Measurements from ENCODE around the gene YPEL1. TPM values are rescaled to one million over a fixed set of nuclear protein-coding genes. Genes with fewer than 3 reads are reported as not detected.

YPEL1 gene
- total and polyA plus RNA-seq, 2 of the 13 experiments (the other 11 are each of a cell fraction or from before 2014, with no cell fraction given): 0.33 to 2.5 TPM

GRCh38 chr22:21700822-21701221 lies 34.8 kb downstream of the YPEL1 start:
- Histone ChIP-seq H3K9ac (ENCODE audit: insufficient read depth, low read depth, low read length) (no peak overlapping the region), H3K4me1 (ENCODE audit: insufficient read depth, low read length) (peaks cover 30% of the 10 kb centered on the region), H3K4me2 (ENCODE audit: low read depth, low read length) (peak overlapping the region; percentile 46), H3K4me3 (replicated peaks in 1 of 3; ENCODE audit: insufficient read depth in 1 of 3, low read depth in 2 of 3, low read length in 3 of 3) (peak overlapping the region in 1 of 3 experiments; percentile 23; a peak in 1 of 6 replicates), H3K79me2 (ENCODE audit: insufficient read depth, low read length) (no peaks in the 10 kb centered on the region), H3K9me3 (ENCODE audit: low read length) (no peaks in the 10 kb centered on the region), H3K27ac (ENCODE audit: extremely low read length, insufficient read depth, low read length) (peak overlapping the region; percentile 37), H3K36me3 (replicated peaks in 1 of 2; ENCODE audit: control insufficient read depth in 1 of 2, insufficient read depth in 2 of 2, low read length in 2 of 2) (peaks cover 8 to 20% of the 10 kb centered on the region in 2 experiments; a peak in 4 of 5 replicates), H2AFZ (ENCODE audit: low read length) (no peak overlapping the region), H4K20me1 (ENCODE audit: insufficient read depth, low read length) (no peaks in the 10 kb centered on the region), H3K27me3 (ENCODE audit: control insufficient read depth in 1 of 2, insufficient read depth in 2 of 2, low read length in 2 of 2) (peaks cover 0 to 4% of the 10 kb centered on the region in 2 experiments; a peak in 1 of 5 replicates)
- CTCF ChIA-PET (ENCODE audit: low intra/inter-chr PET ratio, low total read pairs): no interaction called here
- intact Hi-C loops (cut with micrococcal nuclease; ENCODE audit: unreplicated experiment): no loop called here
- POLR2A ChIA-PET: interaction anchor here (1.0 to 2.1 kb wide), 5 partner anchors 14 to 43 kb away, joined by 3 to 8 read pairs (median 5); partner anchors contain the start of gene PPIL2
- in situ Hi-C loops (cut with HindIII; ENCODE audit: extremely low pct_ligation_motif_present, low pct_unique_long_range_greater_than_20kb): no loop called here
- ATAC-seq: no peak
- BruUV-seq (replicated peaks): no TSS peak
- WGBS (ENCODE audit: low lambda C conversion rate): 36% methylated on average over 6 of the region's 6 CpGs
- no peak for FAIRE-seq
- DNase-seq (ENCODE audit: low spot score): no peak
- no peak for TF ChIP-seq ZNF510 (CRISPR knock-in tag; IDR thresholded peaks at IDR 0.05; ENCODE audit: low read depth)
- no peak for TF ChIP-seq ZBTB10 (CRISPR knock-in tag; IDR thresholded peaks at IDR 0.05; ENCODE audit: borderline replicate concordance)
- no peak for TF ChIP-seq ZNF569 (CRISPR knock-in tag; IDR thresholded peaks at IDR 0.05; ENCODE audit: borderline replicate concordance)
- TF ChIP-seq HIC2 (CRISPR knock-in tag; IDR thresholded peaks at IDR 0.05; ENCODE audit: low read depth): no peak
- TF ChIP-seq MIER3 (CRISPR knock-in tag; IDR thresholded peaks at IDR 0.05; ENCODE audit: borderline replicate concordance): no peak
- TF ChIP-seq TIGD3 (CRISPR knock-in tag; IDR thresholded peaks at IDR 0.05; ENCODE audit: borderline replicate concordance): no peak
- TF ChIP-seq, protein P1, sequence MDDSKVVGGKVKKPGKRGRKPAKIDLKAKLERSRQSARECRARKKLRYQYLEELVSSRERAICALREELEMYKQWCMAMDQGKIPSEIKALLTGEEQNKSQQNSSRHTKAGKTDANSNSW (CRISPR knock-in tag; IDR thresholded peaks at IDR 0.05; ENCODE audit: borderline replicate concordance): no peak
- no peak for TF ChIP-seq ZMYM3 (CRISPR knock-in tag; IDR thresholded peaks at IDR 0.05)
- TF ChIP-seq, protein P2, sequence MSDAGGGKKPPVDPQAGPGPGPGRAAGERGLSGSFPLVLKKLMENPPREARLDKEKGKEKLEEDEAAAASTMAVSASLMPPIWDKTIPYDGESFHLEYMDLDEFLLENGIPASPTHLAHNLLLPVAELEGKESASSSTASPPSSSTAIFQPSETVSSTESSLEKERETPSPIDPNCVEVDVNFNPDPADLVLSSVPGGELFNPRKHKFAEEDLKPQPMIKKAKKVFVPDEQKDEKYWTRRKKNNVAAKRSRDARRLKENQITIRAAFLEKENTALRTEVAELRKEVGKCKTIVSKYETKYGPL (CRISPR knock-in tag; IDR thresholded peaks at IDR 0.05): no peak
- TF ChIP-seq ZNF256 (CRISPR knock-in tag; conservative IDR thresholded peaks at IDR 0.05): no peak
- no peak for TF ChIP-seq JUN (CRISPR knock-in tag; IDR thresholded peaks at IDR 0.05)
- TF ChIP-seq ZNF33B (CRISPR knock-in tag; IDR thresholded peaks at IDR 0.05): no peak
- TF ChIP-seq PREB (CRISPR knock-in tag; IDR thresholded peaks at IDR 0.05): no peak
- TF ChIP-seq POLR2G (IDR thresholded peaks at IDR 0.05; ENCODE audit: low read depth, low read length): no peak
- TF ChIP-seq KDM3A (CRISPR knock-in tag; IDR thresholded peaks at IDR 0.05; ENCODE audit: low read depth): no peak
- no peak for TF ChIP-seq YEATS4 (CRISPR knock-in tag; IDR thresholded peaks at IDR 0.05; ENCODE audit: borderline replicate concordance)

Data from HepG2 (cell line).